ENCODE results near the gene LRCOL1.
A peak's percentile ranks its signal among the peaks of the same experiment; 100 is the strongest.

The LRCOL1 gene

DNA sequence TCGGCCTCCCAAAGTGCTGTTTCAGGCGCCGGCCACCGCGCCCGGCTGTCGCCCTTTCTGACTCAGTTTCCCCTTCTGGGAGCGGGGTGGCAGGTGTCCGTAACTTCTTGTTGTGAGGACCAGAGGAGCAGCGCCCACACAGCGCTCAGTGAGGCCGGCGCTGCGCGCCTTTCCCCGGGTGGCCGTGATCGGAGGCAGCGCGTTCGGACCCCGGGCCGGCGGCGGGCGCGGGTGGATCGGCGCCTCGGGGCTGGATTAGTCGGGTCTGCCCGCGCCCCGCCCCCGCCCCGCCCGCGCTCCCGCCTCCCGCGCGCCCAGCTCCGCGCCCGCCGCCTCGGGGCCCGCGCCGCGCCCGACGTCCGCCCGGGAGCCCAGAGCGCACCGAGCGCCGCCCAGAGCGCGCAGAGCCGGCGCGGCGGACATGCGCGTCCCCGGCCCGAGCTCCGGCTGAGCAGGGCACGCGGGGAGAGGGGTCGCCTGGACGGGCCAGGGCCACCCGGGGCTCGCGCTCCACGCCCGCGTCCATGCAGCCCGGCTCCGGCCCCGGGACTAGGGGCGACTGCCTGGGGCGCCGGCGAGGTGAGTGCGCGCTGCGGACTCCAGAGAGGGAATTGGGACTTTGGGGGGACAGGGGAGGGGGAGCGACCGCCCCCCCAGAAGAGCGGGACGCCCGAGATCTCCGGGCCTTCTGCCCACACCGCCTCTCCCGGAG, 50.6 kb downstream of the LRCOL1 start:
- Histone ChIP-seq H3K36me3 (ENCODE audit: control insufficient read depth in 2 of 2, insufficient read depth in 1 of 2, low read length in 2 of 2) (peaks cover 0 to 3% of the 10 kb centered on the region in 2 experiments; a peak in 2 of 3 replicates), H3K27ac (ENCODE audit: extremely low read depth, low read depth, low read length) (peak overlapping the region; percentile 79; the same call in 1 of the 2 replicates), H3K4me3 (ENCODE audit: low read depth, low read length) (peak overlapping the region; percentile 59), H3K9me3 (ENCODE audit: control insufficient read depth, insufficient read depth, low read depth, low read length) (no peaks in the 10 kb centered on the region), H3K4me1 (ENCODE audit: control insufficient read depth, insufficient read depth, low read length) (peaks cover 4% of the 10 kb centered on the region)
- TF ChIP-seq ZNF202 (tag by site-specific recombination; IDR thresholded peaks at IDR 0.05; ENCODE audit: borderline replicate concordance) (no peak), ZNF335 (tag by site-specific recombination; conservative IDR thresholded peaks at IDR 0.05) (peak; percentile 63), HOXC10 (CRISPR knock-in tag; IDR thresholded peaks at IDR 0.05) (no peak), ZNF274 (IDR thresholded peaks at IDR 0.05; ENCODE audit: low read length) (no peak), ZNF274 (tag by site-specific recombination; IDR thresholded peaks at IDR 0.05; ENCODE audit: borderline replicate concordance) (no peak), KLF10 (tag by site-specific recombination; IDR thresholded peaks at IDR 0.05) (peak; percentile 87), ZBTB8A (tag by site-specific recombination; IDR thresholded peaks at IDR 0.05) (peak; percentile 20), ZBTB48 (tag by site-specific recombination; IDR thresholded peaks at IDR 0.05) (no peak), ZFHX2 (tag by site-specific recombination; conservative IDR thresholded peaks at IDR 0.05) (peak; percentile 70), ZSCAN30 (tag by site-specific recombination; IDR thresholded peaks at IDR 0.05) (peak; percentile 16; the same call in 1 of the 2 replicates), KLF7 (tag by site-specific recombination; IDR thresholded peaks at IDR 0.05; ENCODE audit: borderline replicate concordance) (peak; percentile 22; the same call in 1 of the 2 replicates), ZFP37 (tag by site-specific recombination; IDR thresholded peaks at IDR 0.05) (no peak), ZNF596 (tag by site-specific recombination; IDR thresholded peaks at IDR 0.05) (0 out of 2 replicates have a peak, but pooled peaks have one; percentile 9), ZBTB17 (tag by site-specific recombination; IDR thresholded peaks at IDR 0.05) (0 out of 2 replicates have a peak, but pooled peaks have one; percentile 17), EGR2 (tag by site-specific recombination; IDR thresholded peaks at IDR 0.05; ENCODE audit: low read depth) (0 out of 2 replicates have a peak, but pooled peaks have one; percentile 3), SALL2 (tag by site-specific recombination; IDR thresholded peaks at IDR 0.05; ENCODE audit: borderline replicate concordance) (no peak), ZNF341 (tag by site-specific recombination; IDR thresholded peaks at IDR 0.05; ENCODE audit: low read depth) (peak; percentile 92), ZBTB7A (tag by site-specific recombination; IDR thresholded peaks at IDR 0.05; ENCODE audit: low read depth) (0 out of 2 replicates have a peak, but pooled peaks have one; percentile 32), KLF8 (tag by site-specific recombination; IDR thresholded peaks at IDR 0.05) (0 out of 2 replicates have a peak, but pooled peaks have one; percentile 13)
- TF ChIP-seq, protein P1, sequence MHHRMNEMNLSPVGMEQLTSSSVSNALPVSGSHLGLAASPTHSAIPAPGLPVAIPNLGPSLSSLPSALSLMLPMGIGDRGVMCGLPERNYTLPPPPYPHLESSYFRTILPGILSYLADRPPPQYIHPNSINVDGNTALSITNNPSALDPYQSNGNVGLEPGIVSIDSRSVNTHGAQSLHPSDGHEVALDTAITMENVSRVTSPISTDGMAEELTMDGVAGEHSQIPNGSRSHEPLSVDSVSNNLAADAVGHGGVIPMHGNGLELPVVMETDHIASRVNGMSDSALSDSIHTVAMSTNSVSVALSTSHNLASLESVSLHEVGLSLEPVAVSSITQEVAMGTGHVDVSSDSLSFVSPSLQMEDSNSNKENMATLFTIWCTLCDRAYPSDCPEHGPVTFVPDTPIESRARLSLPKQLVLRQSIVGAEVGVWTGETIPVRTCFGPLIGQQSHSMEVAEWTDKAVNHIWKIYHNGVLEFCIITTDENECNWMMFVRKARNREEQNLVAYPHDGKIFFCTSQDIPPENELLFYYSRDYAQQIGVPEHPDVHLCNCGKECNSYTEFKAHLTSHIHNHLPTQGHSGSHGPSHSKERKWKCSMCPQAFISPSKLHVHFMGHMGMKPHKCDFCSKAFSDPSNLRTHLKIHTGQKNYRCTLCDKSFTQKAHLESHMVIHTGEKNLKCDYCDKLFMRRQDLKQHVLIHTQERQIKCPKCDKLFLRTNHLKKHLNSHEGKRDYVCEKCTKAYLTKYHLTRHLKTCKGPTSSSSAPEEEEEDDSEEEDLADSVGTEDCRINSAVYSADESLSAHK (tag by site-specific recombination; IDR thresholded peaks at IDR 0.05), result no peak
- TF ChIP-seq, protein P2, sequence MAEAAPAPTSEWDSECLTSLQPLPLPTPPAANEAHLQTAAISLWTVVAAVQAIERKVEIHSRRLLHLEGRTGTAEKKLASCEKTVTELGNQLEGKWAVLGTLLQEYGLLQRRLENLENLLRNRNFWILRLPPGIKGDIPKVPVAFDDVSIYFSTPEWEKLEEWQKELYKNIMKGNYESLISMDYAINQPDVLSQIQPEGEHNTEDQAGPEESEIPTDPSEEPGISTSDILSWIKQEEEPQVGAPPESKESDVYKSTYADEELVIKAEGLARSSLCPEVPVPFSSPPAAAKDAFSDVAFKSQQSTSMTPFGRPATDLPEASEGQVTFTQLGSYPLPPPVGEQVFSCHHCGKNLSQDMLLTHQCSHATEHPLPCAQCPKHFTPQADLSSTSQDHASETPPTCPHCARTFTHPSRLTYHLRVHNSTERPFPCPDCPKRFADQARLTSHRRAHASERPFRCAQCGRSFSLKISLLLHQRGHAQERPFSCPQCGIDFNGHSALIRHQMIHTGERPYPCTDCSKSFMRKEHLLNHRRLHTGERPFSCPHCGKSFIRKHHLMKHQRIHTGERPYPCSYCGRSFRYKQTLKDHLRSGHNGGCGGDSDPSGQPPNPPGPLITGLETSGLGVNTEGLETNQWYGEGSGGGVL (tag by site-specific recombination; IDR thresholded peaks at IDR 0.05), result peak; percentile 54; the same call in 1 of the 2 replicates
- TF ChIP-seq, protein P3, sequence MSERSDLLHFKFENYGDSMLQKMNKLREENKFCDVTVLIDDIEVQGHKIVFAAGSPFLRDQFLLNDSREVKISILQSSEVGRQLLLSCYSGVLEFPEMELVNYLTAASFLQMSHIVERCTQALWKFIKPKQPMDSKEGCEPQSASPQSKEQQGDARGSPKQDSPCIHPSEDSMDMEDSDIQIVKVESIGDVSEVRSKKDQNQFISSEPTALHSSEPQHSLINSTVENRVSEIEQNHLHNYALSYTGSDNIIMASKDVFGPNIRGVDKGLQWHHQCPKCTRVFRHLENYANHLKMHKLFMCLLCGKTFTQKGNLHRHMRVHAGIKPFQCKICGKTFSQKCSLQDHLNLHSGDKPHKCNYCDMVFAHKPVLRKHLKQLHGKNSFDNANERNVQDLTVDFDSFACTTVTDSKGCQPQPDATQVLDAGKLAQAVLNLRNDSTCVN (tag by site-specific recombination; optimal IDR thresholded peaks at IDR 0.05), result peak; percentile 60
- TF ChIP-seq, protein P4, sequence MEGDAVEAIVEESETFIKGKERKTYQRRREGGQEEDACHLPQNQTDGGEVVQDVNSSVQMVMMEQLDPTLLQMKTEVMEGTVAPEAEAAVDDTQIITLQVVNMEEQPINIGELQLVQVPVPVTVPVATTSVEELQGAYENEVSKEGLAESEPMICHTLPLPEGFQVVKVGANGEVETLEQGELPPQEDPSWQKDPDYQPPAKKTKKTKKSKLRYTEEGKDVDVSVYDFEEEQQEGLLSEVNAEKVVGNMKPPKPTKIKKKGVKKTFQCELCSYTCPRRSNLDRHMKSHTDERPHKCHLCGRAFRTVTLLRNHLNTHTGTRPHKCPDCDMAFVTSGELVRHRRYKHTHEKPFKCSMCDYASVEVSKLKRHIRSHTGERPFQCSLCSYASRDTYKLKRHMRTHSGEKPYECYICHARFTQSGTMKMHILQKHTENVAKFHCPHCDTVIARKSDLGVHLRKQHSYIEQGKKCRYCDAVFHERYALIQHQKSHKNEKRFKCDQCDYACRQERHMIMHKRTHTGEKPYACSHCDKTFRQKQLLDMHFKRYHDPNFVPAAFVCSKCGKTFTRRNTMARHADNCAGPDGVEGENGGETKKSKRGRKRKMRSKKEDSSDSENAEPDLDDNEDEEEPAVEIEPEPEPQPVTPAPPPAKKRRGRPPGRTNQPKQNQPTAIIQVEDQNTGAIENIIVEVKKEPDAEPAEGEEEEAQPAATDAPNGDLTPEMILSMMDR (tag by site-specific recombination; IDR thresholded peaks at IDR 0.05), result peak; percentile 29; the same call in 1 of the 2 replicates
- ChIA-PET CTCF (interaction anchor here (0.7 to 4.7 kb wide), 2 partner anchors 76 to 145 kb away, joined by 5 to 34 read pairs; no protein-coding TSS in a partner anchor), POLR2A (interaction anchor here (1.0 kb wide), 2 partner anchors 69 to 144 kb away, joined by 3 read pairs; no protein-coding TSS in a partner anchor)
